Activated CD4-positive, alpha-beta T cell treated with anti-CD3 and anti-CD28 coated beads, Interleukin-2, amount 50 U/mL, for 48 hours (primary cell): ENCODE measurements around the gene ALDH3A1.

Experiments
- DNase-seq, 2 experiments: peaks; one replicate each; pipeline ENCODE4 v3.0.0-alpha.2; 2020

ALDH3A1 gene

GRCh38 chr17:19702217-19702641 is 45.9 kb downstream of the ALDH3A1 start:
- no peak for DNase-seq
